Right renal pelvis (tissue), 4 donors: ENCODE data around the gene ZBED1. TPM values are rescaled to one million over a fixed set of nuclear protein-coding genes. Genes with fewer than 3 reads are reported as not detected.
"Not testable (repeated sequence)": the region's sequence is repeated elsewhere in the genome, so short reads cannot be mapped to it uniquely, and the experiment has no call there.

Experiments
- DNase-seq, 4 donors: peaks; one replicate each; pipeline ENCODE4 v3.0.0-alpha.2; 2013; ENCODE audit warnings: low read depth in 4 of 4, low spot score in 3 of 4, missing footprints in 1 of 4
- polyA plus RNA-seq, 4 donors: library from polyadenylated mRNA; unstranded; fragments of 120-200 nt; gene quantifications; one replicate each; pipeline ENCODE4 v1.2.1, GENCODE V29; 2013; ENCODE audit not compliant: insufficient read length in 4 of 4

Gene ZBED1
- polyA plus RNA-seq, 4 donors: 43.9 to 57.3 (median 48.0) TPM

GRCh38 chrX:2478546-2479419 lies 22.0 kb downstream of the ZBED1 start:
- no peak for DNase-seq

DNA sequence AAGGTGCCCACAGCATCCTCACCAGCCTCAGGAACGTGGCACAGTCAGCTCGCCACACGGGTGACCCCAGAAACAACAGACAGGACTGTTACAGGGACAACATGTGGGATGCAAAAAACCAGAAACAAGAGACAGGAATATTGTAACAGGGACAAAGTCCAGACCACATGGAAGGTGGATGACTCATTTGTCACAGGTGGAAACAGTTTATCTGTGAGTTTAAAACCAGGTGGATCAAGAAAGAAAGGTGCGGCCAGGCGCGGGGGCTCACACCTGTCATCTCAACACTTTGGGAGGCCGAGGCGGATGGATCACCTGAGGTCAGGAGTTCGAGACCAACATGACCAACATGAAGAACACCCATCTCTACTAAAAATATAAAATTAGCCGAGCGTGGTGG lies 23.5 kb downstream of the ZBED1 start:
- not testable (repeated sequence) for DNase-seq

- no peak for DNase-seq
Measured at GRCh38 chrX:2474963-2475726, 25.6 kb downstream of the ZBED1 start.

DNA sequence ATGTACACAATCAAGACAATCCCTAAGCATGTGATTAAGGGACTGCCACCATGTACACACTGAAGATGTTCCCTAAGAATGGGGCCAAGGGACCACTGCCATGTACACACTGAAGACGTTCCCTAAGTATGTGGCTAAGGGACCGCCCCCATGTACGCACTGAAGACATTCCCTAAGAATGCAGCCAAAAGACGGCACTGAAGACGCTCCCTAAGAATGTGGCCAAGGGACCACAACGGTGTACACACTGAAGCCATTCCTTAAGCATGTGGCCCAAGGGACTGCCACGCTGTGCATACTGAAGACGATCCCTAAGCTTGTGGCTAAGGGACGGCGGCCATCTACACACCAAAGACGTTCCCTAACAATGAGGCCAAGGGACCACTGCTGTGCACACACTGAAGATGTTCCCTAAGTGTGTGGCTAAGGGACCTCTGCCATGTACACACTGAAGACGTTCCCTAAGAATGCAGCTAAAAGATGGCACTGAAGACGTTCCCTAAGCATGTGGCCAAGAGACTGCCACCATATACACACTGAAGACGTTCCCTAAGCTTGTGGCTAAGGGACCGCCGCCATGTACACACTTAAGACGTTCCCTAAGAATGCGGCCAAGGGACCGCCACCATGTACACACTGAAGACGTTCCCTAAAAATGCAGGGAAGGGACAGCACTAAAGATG lies 26.4 kb downstream of the ZBED1 start:
- no peak for DNase-seq

GRCh38 chrX:2473064-2473463 lies 27.7 kb downstream of the ZBED1 start:
- not testable (repeated sequence) for DNase-seq

GRCh38 chrX:2471641-2472040 lies 29.1 kb downstream of the ZBED1 start:
- DNase-seq: no peak

DNA sequence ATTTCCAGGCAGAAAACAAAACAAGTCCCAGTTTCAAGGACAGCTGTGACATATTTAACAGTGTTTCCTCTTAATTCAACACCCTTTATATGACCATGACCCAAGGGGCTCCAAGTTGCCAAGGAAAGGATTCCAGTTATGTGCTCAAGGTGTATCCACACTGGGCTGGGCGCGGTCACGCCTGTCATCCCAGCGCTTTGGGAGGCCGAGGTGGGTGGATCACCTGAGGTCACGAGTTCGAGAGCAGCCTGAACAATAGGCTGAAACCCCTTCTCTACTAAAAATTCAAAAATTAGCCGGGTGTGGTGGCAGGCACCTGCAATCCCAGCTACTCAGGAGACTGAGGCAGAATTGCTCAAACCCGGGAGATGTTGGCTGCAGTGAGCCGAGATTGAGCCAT lies 29.6 kb downstream of the ZBED1 start:
- not testable (repeated sequence) for DNase-seq

GRCh38 chrX:2469852-2470251 lies 30.9 kb downstream of the ZBED1 start:
- DNase-seq: not testable (repeated sequence)

- no peak for DNase-seq
Measured at GRCh38 chrX:2469196-2469685, 31.5 kb downstream of the ZBED1 start.

DNA sequence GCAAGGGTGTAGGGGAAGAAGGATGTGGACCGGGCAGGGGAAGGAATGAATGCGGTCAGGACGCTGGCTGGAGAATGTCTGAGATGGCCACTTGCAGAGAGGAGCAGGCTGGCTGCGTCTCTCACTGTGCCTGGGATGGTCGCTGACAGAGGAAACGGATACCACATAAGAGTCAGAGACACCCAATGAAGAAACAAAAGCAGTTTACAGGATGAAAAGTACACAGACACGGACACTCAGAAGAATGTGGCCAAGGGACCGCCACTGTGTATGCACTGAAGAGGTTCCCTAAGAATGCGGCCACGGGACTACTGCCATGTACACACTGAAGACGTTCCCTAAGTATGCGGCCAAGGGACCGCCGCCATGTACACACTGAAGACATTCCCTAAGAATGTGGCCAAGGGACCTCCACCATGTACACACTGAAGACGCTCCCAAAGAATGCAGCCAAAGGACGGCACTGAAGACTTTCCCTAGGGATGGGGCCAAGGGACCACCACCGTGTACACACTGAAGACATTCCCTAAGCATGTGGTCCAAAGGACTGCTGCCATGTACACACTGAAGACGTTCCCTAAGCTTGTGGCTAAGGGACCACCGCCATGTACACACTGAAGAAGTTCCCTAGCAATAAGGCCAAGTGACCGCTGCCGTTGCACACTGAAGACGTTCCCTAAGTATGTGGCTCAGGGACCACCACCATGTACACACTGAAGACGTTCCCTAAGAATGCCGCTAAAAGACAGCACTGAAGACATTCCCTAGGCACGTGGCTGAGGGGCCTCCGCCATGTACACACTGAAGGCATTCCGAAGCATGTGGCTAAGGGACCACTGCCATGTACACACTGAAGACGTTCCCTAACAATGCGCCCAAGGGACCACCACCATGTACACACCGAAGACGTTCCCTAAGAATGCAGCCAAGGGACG lies 32.2 kb downstream of the ZBED1 start:
- no peak for DNase-seq

- DNase-seq: no peak
Measured at GRCh38 chrX:2466876-2467656, 33.7 kb downstream of the ZBED1 start.

- no peak for DNase-seq
Measured at GRCh38 chrX:2464677-2465166, 36.1 kb downstream of the ZBED1 start.

DNA sequence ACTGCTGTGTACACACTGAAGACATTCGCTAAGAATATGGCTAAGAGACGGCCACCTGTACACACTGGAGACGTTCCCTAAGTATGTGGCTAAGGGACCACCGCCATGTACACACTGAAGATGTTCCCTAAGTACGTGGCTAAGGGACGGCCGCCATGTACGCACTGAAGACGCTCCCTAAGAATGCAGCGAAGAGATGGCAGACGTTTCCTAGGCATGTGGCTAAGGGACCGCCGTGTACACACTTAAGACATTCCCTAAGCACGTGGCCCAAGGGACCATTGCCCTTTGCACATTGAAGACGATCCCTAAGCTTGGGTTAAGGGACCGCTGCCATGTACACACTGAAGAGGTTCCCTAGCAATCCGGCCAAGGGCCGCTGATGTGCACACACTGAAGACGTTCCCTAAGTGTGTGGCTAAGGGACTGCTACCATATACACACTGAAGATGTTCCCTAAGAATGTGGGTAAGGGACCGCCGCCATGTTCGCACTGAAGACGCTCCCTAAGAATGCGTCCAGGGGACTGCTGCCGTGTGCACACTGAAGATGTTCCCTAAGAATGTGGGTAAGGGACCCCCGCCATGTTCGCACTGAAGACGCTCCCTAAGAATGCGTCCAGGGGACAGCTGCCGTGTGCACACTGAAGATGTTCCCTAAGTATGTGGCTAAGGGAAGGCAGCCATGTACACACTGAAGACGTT lies 36.7 kb downstream of the ZBED1 start:
- DNase-seq: no peak

DNA sequence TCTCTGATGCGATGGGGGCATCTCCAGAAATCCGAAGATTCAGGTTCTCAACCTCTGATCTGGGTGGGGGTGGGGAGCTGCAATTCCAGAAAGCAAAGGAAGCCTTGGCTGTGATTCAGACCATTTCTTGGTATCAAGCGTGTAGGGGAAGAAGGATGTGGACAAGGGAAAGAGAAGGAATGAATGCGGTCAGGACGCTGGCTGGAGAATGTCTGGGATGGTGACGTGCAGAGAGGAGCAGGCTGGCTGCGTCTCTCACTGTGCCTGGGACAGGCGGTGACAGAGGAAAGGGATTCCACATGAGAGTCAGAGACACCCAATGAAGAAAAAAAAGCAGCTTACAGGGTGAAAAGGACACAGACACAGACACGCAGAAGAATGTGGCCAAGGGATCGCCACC lies 37.3 kb downstream of the ZBED1 start:
- DNase-seq: not testable (repeated sequence)

DNA sequence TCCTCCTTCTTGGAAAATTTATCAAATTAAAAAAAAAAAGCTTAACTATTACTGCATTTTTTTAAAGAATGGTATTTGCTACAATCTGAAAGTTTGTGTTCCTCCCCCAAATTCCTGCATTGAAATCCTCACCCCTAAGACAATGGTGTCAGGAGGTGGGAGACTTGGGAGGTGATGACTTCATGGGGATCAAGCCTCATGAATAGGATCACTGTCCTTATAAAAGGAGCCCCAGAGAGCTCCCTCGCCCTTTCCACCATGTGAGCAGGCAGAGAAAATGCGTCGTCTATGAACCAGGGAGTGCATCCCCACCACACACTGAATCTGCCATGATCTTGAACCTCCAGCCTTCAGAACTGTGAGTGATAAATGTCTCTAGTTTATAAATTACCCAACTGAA lies 38.0 kb downstream of the ZBED1 start:
- no peak for DNase-seq

DNA sequence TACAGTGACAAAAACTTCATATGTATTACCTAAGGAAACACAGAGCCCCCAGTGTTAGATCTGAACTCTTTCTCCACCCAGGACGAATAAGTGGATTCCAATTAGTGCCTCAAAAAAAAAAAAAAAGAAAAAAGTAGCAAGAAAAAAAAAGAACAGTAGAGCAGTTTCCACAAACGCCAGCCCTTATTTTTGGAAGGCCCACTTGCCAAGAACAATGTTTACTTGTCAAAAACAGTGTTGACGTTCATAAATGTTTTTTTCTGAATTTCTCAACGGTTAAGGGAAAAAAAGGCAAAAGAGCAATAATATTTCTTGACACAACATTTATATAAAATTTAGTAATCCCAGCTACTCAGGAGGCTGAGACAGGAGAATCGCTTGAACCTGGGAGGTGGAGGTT lies 38.7 kb downstream of the ZBED1 start:
- DNase-seq: no peak

DNA sequence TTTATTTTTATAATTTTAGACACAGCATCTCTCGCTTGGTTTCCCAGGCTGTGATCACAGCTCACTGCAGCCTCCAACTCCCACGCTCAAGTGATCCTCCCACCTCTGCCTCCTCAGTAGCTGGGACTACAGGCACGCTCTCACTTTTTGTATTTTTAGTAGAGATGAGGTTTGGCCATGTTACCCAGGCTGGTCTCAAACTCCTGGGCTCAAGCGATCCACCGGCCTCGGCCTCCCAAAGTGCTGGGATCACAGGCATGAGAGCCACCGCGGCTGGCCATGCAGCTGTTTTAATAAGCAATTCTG lies 39.1 kb downstream of the ZBED1 start:
- DNase-seq: no peak
